Chondrocyte (in vitro differentiated cells): ENCODE results near the gene LRRC51. TPM values are rescaled to one million over a fixed set of nuclear protein-coding genes. Genes with fewer than 3 reads are reported as not detected.

Experiments used
- DNase-seq: peaks from one replicate; pipeline ENCODE4 v3.0.0; 2021; ENCODE audit warnings: mixed read lengths, low spot score
- H3K27ac Mint-ChIP-seq: one replicate; pipeline ENCODE4 v1.8.0; 2021; ENCODE audit warnings: mild to moderate bottlenecking, moderate library complexity, mixed read lengths; ENCODE audit not compliant: unreplicated experiment
- H3K27me3 Mint-ChIP-seq: 2 replicates; pipeline ENCODE4 v1.8.0; 2021; ENCODE audit warnings: low read depth, mixed read lengths
- H3K36me3 Mint-ChIP-seq: 2 replicates; pipeline ENCODE4 v1.8.0; 2021; ENCODE audit warnings: low read depth, mixed read lengths
- H3K4me1 Mint-ChIP-seq: 2 replicates; pipeline ENCODE4 v1.8.0; 2021; ENCODE audit warnings: low read depth, mild to moderate bottlenecking, mixed read lengths
- H3K4me3 Mint-ChIP-seq: one replicate; pipeline ENCODE4 v1.8.0; 2021; ENCODE audit warnings: mild to moderate bottlenecking, moderate library complexity, mixed read lengths; ENCODE audit not compliant: unreplicated experiment
- H3K9me3 Mint-ChIP-seq: 2 replicates; pipeline ENCODE4 v1.8.0; 2021; ENCODE audit warnings: low read depth, mixed read lengths
- CTCF ChIP-seq: fragments of 200-600 bp; sonication (generic); IDR thresholded peaks from 2 replicates; pipeline ENCODE4 v1.5.0; 2021; ENCODE audit warnings: antibody characterized with exemption, mild to moderate bottlenecking, moderate library complexity
- total RNA-seq: library from RNA; stranded (reverse); gene quantifications from 3 replicates; pipeline ENCODE4 v1.2.1, GENCODE V29; 2021

LRRC51 gene
- total RNA-seq, 1 donor from 2014 or later = 6.0 TPM

- H3K4me3 Mint-ChIP-seq = no peak overlapping the region
Observed at GRCh38 chr11:72098741-72099140, 18.1 kb downstream of the LRRC51 start.

GRCh38 chr11:72100009-72100408 is 19.4 kb downstream of the LRRC51 start:
- Mint-ChIP-seq H3K27me3 (no peaks in the 10 kb centered on the region), H3K36me3 (peaks cover 8% of the 10 kb centered on the region), H3K4me1 (peaks cover 37% of the 10 kb centered on the region), H3K9me3 (no peaks in the 10 kb centered on the region), H3K27ac (no peak overlapping the region), H3K4me3 (no peak overlapping the region)
- TF ChIP-seq CTCF = no peak
- DNase-seq = no peak

More at GRCh38 chr11:72098741-72099140, 18.1 kb downstream of the LRRC51 start:
- TF ChIP-seq CTCF = no peak
- peaks cover 29% of the 10 kb centered on the region for H3K4me1 Mint-ChIP-seq
- H3K27ac Mint-ChIP-seq = no peak overlapping the region
- H3K27me3 Mint-ChIP-seq = no peaks in the 10 kb centered on the region
- H3K36me3 Mint-ChIP-seq = peaks cover 10% of the 10 kb centered on the region
- H3K9me3 Mint-ChIP-seq = no peaks in the 10 kb centered on the region
- no peak for DNase-seq

GRCh38 chr11:72100462-72100861 is 19.8 kb downstream of the LRRC51 start:
- Mint-ChIP-seq H3K4me3 (no peak overlapping the region), H3K27ac (no peak overlapping the region), H3K36me3 (peaks cover 8% of the 10 kb centered on the region), H3K4me1 (peaks cover 37% of the 10 kb centered on the region), H3K9me3 (no peaks in the 10 kb centered on the region), H3K27me3 (no peaks in the 10 kb centered on the region)
- no peak for TF ChIP-seq CTCF
- DNase-seq = no peak

- no peak for DNase-seq
- TF ChIP-seq CTCF = no peak
- no peaks in the 10 kb centered on the region for H3K9me3 Mint-ChIP-seq
- peak overlapping the region; percentile 86 for H3K4me3 Mint-ChIP-seq
- peaks cover 8% of the 10 kb centered on the region for H3K36me3 Mint-ChIP-seq
- peak overlapping the region; percentile 95 for H3K27ac Mint-ChIP-seq
- H3K27me3 Mint-ChIP-seq = no peaks in the 10 kb centered on the region
- H3K4me1 Mint-ChIP-seq = peaks cover 37% of the 10 kb centered on the region
Observed at GRCh38 chr11:72102162-72102561, 21.5 kb downstream of the LRRC51 start.

GRCh38 chr11:72102631-72102945 is 21.9 kb downstream of the LRRC51 start:
- Mint-ChIP-seq H3K27me3 (no peaks in the 10 kb centered on the region), H3K4me3 (peak overlapping the region; percentile 86), H3K36me3 (peaks cover 8% of the 10 kb centered on the region)

More at GRCh38 chr11:72102631-72102945, 21.9 kb downstream of the LRRC51 start:
- H3K9me3 Mint-ChIP-seq = no peaks in the 10 kb centered on the region
- peak overlapping the region; percentile 95 for H3K27ac Mint-ChIP-seq
- peaks cover 37% of the 10 kb centered on the region for H3K4me1 Mint-ChIP-seq
- no peak for DNase-seq
- TF ChIP-seq CTCF = no peak
